Retinal pigment epithelial cell (primary cell): ENCODE data around the gene UGT1A10.

Source experiments
- DNase-seq: peaks from one replicate; pipeline ENCODE4 v3.0.0-alpha.2; 2010; ENCODE audit warnings: low read depth
- H3K4me3 ChIP-seq: 2 replicates; pipeline ENCODE4 v1.5.1; 2011; ENCODE audit warnings: mild to moderate bottlenecking, low read length, control low read depth, moderate library complexity
- TF ChIP-seq, protein P1 (sequence below): conservative IDR thresholded peaks from 2 replicates; pipeline ENCODE4 v1.5.1; 2011; ENCODE audit warnings: low read depth, low read length, control low read depth, inconsistent platforms

The UGT1A10 gene

GRCh38 chr2:233807966-233808935 is 172.0 kb downstream of the UGT1A10 start:
- TF ChIP-seq, protein P1, sequence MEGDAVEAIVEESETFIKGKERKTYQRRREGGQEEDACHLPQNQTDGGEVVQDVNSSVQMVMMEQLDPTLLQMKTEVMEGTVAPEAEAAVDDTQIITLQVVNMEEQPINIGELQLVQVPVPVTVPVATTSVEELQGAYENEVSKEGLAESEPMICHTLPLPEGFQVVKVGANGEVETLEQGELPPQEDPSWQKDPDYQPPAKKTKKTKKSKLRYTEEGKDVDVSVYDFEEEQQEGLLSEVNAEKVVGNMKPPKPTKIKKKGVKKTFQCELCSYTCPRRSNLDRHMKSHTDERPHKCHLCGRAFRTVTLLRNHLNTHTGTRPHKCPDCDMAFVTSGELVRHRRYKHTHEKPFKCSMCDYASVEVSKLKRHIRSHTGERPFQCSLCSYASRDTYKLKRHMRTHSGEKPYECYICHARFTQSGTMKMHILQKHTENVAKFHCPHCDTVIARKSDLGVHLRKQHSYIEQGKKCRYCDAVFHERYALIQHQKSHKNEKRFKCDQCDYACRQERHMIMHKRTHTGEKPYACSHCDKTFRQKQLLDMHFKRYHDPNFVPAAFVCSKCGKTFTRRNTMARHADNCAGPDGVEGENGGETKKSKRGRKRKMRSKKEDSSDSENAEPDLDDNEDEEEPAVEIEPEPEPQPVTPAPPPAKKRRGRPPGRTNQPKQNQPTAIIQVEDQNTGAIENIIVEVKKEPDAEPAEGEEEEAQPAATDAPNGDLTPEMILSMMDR: no peak
- no peak for DNase-seq

GRCh38 chr2:233810385-233810784 is 174.1 kb downstream of the UGT1A10 start:
- DNase-seq: no peak
- TF ChIP-seq, protein P1: no peak
- H3K4me3 ChIP-seq: no peak overlapping the region

More at GRCh38 chr2:233807966-233808935, 172.0 kb downstream of the UGT1A10 start:
- H3K4me3 ChIP-seq: no peak overlapping the region

DNA sequence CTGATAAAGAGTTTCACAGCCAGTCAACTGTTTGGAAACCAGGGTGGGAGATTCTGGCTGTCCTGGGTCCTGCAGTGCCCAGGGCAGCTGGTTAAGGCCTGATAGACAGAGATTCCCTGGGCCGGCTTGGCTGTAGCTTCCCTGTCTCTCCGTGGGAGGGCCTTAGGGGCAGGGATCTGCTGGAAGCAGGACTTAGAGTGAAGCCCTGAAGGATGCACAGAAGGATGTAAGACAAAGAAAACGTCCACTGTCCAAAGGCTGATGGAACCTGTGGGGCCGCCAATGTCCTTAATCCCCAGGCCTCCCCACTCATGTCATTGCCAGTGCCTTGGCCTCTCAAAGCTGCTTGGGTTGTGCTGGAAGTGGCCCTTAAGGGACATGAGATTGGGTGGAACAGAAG is 174.8 kb downstream of the UGT1A10 start:
- no peak overlapping the region for H3K4me3 ChIP-seq
- DNase-seq: no peak
- TF ChIP-seq, protein P1: no peak

DNA sequence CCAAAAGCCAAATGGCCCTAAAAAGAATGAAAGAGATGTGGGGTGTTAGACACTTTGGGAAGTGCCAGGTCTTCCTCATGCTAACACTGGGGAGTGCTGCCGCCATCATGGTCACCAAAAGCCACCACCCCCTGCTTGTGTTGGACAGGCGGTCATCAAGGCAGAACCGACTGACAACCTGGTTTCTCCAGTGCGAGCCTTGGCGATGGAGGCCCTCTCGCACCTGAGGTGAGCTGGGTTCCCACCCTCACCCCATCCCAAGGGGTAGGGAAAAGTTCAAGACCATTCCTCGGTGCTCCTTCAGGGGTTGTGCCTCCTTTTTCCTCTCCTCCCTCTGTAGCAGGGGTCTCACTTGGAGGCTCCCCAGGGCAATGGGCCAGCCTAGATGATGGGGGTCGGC is 175.5 kb downstream of the UGT1A10 start:
- no peak overlapping the region for H3K4me3 ChIP-seq
- TF ChIP-seq, protein P1: no peak
- DNase-seq: no peak

GRCh38 chr2:233813236-233814055 is 177.2 kb downstream of the UGT1A10 start:
- DNase-seq: no peak
- H3K4me3 ChIP-seq: no peak overlapping the region
- TF ChIP-seq, protein P1: no peak

DNA sequence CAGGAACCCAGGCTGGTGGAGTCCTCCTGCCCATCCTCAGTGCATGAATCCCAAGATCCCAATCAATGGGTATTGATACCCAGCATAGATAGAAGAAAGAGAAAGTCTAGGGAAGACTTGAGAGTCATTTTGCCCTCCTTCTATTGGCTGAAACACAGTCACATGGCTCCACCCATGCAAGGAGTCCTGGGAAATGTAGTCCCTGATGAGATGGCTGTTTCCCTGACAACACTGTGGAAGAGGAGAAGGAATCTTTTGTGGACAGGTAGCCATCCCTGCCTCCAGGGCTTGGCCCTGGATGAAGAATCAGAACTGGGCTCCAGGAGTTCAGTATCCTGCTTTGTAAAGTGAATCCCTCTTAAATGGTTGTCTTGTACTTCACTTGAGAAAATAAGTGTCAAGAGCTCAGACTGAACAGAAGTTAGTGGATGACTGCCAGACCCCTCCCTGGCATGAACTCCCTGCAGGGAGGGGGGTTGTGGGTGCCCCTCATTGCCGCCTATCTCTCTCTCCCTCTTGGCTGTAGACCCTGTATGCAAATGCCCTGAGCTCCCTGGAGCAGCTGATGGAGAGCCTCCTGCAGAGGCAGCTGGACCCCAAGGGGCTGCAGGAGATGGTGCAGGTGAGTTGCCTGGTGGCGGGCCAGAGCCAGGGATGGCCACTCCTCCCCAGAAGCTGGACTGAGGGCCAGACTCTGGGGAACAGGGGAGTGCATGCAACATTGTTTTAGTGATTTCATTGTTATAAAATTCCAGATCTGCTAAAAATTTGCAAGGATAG is 178.0 kb downstream of the UGT1A10 start:
- no peak for DNase-seq
- TF ChIP-seq, protein P1: no peak
- H3K4me3 ChIP-seq: no peak overlapping the region
